ENCODE data around the gene ALDH8A1. TPM values are rescaled to one million over a fixed set of nuclear protein-coding genes. Genes with fewer than 3 reads are reported as not detected.

The ALDH8A1 gene
- total RNA-seq, 2 donors from 2014 or later, result 0.53 to 0.64 TPM

DNA sequence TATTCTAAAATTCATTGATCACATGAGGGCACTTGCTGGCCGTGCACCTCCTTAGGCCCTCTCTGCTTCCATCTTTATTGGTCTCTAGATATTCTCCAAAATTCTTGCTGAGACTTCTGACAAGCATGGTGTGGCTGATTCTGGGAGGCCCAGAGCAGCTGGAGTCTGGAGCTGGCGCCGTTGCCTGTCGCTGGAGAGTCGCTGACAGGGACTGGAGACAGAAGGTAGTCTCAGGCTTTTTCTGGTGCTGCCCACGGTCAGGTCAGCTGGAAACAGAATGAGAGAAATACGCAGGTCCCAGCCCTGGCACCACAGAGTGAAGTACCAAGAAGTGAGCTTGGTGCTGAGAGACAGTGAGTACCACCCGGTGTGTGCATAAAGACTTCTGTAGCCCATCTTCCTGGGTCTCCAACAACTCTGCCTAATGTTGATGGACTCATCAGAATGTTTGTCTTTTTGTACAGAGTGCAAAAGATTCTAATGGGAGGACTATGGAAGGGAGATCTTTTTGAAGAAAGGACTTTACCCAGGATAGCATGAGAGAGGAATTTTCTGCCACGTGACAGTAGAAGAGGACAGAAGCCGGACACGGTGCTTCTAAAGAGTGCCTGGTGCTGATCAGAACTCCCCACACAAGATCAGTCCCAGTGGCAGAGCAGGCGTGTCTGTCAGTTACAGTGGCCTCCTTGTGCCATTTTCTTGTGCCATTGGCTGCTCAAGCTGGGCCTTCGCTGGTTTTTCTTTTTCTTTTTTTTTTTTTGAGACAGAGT, 1.8 kb upstream of the ALDH8A1 start:
- Histone ChIP-seq H3K4me1 (peaks cover 7% of the 10 kb centered on the region), H3K4me3 (no peak overlapping the region), H3K9ac (ENCODE audit: low read depth in 2 of 2, low read length in 2 of 2) (no peak overlapping the region), H3K36me3 (no peaks in the 10 kb centered on the region), H3K27me3 (no peaks in the 10 kb centered on the region), H3K9me3 (no peaks in the 10 kb centered on the region), H3K27ac (no peak overlapping the region)
- TF ChIP-seq CTCF (IDR thresholded peaks at IDR 0.05), result no peak
- intact Hi-C loops (cut with DNase I), result no loop called here
- no peak for DNase-seq

DNA sequence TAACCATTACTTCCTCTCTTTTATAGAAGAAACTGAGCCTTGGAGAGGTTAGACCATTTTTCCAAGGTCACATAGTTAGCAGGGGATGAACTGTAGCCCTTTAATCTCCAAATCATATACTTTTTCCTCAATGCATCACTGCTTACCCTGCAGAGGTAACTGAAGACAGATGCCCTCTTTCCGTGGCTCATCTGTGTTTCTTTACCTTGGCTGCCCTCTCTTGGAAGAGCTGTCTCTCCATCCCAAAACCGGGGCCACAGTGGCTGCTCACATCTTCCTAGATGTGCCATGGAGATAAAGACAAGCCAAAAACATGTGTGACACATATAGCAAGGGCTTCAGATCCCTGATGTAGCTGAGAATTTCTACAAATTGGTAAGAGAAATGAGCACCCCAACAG, 581 bp upstream of the ALDH8A1 start:
- no peaks in the 10 kb centered on the region for H3K36me3 ChIP-seq
- TF ChIP-seq CTCF (IDR thresholded peaks at IDR 0.05), result no peak
- no peak overlapping the region for H3K4me3 ChIP-seq
- H3K27me3 ChIP-seq, result no peaks in the 10 kb centered on the region
- intact Hi-C loops (cut with DNase I), result no loop called here
- no peak overlapping the region for H3K27ac ChIP-seq
- no peaks in the 10 kb centered on the region for H3K9me3 ChIP-seq
- DNase-seq, result no peak
- H3K9ac ChIP-seq (ENCODE audit: low read depth in 2 of 2, low read length in 2 of 2), result no peak overlapping the region
- peaks cover 7% of the 10 kb centered on the region for H3K4me1 ChIP-seq

DNA sequence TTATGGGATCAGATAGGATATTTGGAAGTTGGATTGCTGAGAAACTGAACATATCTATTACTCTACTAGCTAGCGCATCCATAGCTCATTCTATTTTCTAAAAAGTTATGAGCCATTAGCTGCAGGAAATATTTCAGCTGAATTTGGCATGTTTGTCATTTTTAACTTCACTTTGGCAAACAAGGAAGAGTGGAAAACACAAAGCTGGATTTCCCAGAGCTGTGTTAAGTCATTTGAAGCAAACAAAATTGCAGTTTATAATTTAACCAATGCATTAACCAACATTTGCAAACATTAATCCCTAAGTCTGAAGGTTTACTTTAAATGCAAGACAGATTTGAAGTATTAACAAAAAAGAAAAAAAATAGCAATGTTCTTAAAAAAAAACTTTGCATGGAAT, 1.2 kb downstream of the ALDH8A1 start:
- intact Hi-C loops (cut with DNase I), result no loop called here
- Histone ChIP-seq H3K9ac (ENCODE audit: low read depth in 2 of 2, low read length in 2 of 2) (no peak overlapping the region), H3K9me3 (no peaks in the 10 kb centered on the region), H3K4me1 (no peaks in the 10 kb centered on the region), H3K4me3 (no peak overlapping the region), H3K27ac (no peak overlapping the region), H3K27me3 (no peaks in the 10 kb centered on the region), H3K36me3 (no peaks in the 10 kb centered on the region)
- no peak for TF ChIP-seq CTCF (IDR thresholded peaks at IDR 0.05)
- DNase-seq, result no peak

GRCh38 chr6:134948142-134948541, 1.8 kb downstream of the ALDH8A1 start:
- H3K9ac ChIP-seq (ENCODE audit: low read depth in 2 of 2, low read length in 2 of 2), result no peak overlapping the region
- no peaks in the 10 kb centered on the region for H3K27me3 ChIP-seq
- no peak for TF ChIP-seq CTCF (IDR thresholded peaks at IDR 0.05)
- no peaks in the 10 kb centered on the region for H3K36me3 ChIP-seq
- H3K4me3 ChIP-seq, result no peak overlapping the region
- H3K27ac ChIP-seq, result no peak overlapping the region
- no peaks in the 10 kb centered on the region for H3K9me3 ChIP-seq
- intact Hi-C loops (cut with DNase I), result no loop called here
- DNase-seq, result no peak
- no peaks in the 10 kb centered on the region for H3K4me1 ChIP-seq

DNA sequence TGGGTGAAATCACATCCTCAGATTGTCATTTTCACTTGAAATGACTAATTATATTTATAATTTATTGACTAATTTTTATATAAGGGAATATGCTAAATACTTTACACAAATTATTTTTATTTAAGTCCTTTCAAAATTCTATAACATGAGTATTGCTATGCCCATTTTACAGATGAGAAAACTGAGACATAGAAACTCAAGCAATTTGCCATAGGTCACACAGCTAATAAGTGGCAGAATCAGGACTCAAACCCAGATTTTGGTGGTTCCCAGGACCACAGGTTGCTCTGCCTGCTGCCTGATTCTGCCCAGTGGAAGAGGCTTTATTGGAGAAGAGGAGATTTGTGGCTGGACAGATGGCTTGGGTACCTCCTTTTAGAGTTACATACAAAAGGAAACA, 4.9 kb downstream of the ALDH8A1 start:
- intact Hi-C loops (cut with DNase I), result no loop called here
- H3K9ac ChIP-seq (ENCODE audit: low read depth in 2 of 2, low read length in 2 of 2), result no peak overlapping the region

More for the DNA sequence above, 4.9 kb downstream of the ALDH8A1 start:
- no peaks in the 10 kb centered on the region for H3K4me1 ChIP-seq
- no peak for TF ChIP-seq CTCF (IDR thresholded peaks at IDR 0.05)
- no peaks in the 10 kb centered on the region for H3K27me3 ChIP-seq
- H3K36me3 ChIP-seq, result no peaks in the 10 kb centered on the region
- no peak for DNase-seq
- no peak overlapping the region for H3K4me3 ChIP-seq
- no peak overlapping the region for H3K27ac ChIP-seq
- no peaks in the 10 kb centered on the region for H3K9me3 ChIP-seq

Measured in colonic mucosa (tissue), 4 donors.